GM18868 (cell line): ENCODE data around the gene FTO.

Experiments
- ATAC-seq: cut with Tn5 transposase; IDR thresholded peaks from one replicate; pipeline ENCODE4 v1.9.1; 2021; ENCODE audit warnings: mild to moderate bottlenecking, moderate library complexity; ENCODE audit not compliant: unreplicated experiment

The FTO gene

GRCh38 chr16:54040975-54041374 is 337.0 kb downstream of the FTO start:
- no peak for ATAC-seq

DNA sequence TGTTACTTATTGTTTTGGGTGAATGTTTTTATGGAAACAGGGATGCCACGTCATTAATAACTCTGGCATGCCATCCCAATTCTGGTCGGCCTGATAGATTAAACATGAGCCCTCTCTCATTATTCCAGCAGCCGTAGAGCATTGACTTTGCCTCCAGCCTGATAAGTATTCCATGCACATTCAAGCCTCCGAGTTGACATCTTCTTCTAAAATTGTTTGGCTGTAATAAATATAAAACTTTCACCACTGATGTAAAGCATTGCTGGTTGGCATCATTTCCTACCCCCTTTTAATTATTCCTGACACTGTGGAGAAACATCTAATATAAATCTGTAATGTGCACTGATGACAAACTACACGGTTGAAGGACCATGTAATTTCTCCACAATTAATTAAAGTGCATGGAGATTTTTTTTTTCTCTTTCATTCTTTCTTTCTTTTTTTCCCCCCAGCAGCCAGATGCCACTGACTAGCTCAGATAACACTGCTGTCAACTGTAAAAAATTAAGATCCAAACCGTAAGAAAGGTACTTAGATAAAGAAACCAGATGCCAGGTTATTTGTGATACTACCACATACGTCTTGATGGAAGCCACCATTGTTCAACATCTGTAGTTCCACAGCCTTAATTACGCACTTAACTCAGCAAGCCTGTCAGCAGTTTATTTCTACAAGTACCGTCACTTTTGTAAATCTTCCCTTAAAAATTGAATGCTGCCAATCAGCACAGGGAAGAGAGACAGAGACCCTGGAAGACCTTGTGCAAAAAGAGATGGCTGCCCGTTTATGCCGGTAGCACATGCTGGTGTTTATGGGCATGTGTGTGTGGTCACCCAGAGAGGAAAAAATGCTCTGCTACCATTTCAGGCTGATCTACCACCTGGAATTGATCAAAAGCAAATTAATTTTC is 344.9 kb downstream of the FTO start:
- no peak for ATAC-seq

DNA sequence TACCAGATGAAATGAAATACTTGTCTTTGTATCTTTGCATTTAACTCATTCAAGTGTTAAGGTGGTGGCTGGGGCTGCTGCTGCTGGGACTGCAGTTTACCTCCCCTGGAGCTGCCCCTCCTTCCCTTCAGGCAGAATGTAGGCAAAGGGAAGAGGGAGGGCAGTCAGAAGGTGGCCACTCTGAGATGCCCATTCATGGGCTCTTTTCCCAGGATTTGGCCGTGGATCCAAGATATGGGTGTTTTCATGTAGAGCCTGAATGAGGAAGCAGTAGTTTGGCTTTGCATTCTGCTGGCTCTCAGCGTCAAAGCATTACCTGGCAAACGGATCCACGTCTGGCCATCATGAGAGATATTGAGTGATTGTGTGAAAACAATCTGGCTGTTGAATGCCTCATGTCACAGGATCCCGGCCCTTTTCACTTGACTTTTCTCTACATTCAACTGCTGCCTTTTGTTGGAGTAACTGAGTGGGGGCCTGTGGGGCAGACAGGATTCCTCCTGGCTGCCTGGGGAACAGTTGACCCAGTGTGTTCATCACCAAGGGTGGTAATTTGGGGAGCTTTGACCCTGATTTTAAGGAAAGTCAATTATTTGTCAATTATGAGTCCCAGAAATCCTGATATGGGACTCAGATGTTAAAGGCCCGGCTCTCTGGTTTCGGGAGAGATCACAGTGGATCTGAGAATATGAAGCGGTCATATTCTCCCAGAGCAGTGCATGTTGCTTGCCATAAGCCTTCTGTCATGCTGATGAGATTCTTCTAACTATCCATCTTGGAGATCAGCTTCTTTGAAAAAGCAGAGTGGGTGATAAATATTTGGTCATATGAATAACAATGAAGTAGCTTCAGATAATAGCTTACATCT is 345.9 kb downstream of the FTO start:
- ATAC-seq: no peak

- ATAC-seq: no peak
Observed at GRCh38 chr16:54050459-54051210, 346.7 kb downstream of the FTO start.

DNA sequence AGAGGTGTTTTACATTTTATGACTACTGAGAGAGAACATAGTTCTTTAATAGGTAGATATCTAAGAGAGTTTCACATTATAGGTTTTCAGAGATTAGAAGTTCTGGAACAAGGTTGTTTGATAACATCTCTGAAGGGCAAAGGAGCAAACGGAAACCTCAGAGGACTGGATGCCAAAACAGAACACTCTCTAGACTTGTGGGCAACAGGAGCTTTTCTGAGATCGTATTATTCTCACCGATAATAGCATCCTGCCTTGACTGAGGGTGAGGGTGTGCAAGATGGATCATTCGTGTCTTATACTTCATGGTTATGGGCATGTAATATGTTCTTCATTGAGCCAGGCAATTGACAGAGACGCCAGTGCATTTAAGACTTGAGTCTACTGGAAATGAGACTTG is 347.9 kb downstream of the FTO start:
- ATAC-seq: no peak

DNA sequence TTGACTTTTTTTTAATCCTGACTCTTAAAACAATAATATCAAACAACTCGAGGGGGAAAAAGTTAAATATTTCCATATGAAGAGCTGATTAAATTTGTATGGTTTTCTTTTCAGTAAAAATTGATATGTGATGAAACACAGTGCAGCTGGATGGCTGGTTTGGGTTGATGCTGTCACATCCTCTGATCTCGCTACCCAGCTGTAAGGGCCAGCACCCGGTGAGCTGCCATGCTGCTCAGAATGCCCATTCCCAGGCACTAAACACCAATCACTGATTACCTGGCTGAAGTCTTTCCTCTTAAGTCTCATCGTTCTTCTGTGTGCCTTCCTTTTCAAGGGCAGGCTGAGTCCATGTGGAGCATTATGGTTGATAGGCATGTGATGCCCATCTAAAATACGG is 348.3 kb downstream of the FTO start:
- ATAC-seq: no peak

DNA sequence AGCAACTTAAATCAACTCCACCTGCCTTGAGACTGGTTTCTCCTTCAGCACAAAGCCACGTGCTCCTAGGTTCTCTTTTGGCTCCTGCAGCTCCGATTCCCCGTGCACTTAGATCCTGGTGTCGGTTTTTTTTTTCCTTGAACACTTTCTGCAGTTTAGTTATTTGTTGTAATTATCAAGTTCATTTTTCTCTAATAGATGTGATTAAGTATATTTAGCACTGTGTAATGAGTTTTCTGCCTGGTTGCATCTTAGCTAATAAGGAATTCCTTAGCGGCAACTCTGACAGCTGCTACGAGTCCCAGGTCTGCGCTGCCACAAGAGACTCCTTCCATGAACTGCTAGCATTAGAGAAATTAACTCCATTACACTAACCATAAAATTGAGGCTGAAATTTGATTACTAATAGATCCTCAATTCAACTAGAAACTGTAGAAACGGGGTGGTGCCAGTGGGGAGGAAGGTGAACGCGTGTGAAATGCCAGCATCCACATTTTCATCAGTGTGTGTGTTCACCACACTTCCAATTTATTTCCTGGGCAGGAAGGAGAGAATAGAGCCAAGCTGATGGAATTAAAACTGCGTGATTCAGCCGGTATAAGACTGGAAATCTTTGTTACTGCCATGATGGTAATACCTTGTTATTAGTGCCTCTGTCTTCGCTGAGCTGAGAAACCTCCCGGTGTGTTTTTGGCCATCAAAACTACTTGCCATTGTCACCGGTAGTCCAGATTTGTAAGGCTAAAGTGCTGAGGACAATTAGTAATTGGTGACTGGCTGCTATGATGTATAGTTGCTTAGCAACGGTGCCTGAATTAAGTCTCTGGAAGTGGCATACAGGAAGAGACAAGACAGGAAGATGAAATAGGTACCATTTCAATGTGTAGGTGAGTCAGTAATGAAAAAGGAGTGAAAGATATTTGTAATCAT is 350.2 kb downstream of the FTO start:
- ATAC-seq: no peak

DNA sequence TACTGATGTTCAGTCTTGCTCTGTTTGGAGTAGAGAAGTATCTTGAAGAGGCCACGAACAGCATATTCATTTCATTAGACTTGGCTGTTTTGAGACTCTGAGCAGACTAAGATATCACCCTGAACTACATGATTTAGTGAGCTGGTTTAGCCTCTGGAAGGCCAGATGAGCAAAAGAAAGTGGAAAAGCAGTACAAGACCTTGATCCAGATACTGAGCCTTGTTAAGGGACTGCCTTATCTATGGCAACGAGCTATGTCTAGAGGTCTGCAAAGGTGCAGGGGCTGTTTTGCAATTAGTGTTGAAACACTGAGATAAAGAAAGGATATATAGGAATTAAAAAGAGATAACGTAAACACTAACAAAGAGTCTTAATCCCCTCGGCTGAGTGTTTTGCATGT is 351.2 kb downstream of the FTO start:
- no peak for ATAC-seq

GRCh38 chr16:54055864-54056263 is 351.9 kb downstream of the FTO start:
- ATAC-seq: no peak

DNA sequence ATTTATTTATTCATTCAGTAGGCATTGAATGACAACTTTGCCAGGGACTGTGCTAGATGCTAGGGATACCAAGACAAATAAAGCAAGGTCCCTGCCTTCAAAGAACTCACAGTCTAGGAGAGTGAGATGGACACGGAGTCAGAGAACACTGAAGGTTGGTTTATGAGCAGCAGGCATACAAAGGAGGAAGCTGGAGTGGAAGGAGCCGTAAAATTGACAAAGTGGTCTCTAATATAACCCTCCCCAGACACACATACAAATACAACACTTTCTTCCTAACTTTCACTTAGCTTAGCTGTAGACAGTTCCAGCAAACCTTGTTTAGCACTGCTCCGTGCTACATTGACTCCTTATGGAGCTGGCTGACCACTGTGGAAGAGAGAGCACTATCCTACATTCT is 353.0 kb downstream of the FTO start:
- ATAC-seq: no peak

DNA sequence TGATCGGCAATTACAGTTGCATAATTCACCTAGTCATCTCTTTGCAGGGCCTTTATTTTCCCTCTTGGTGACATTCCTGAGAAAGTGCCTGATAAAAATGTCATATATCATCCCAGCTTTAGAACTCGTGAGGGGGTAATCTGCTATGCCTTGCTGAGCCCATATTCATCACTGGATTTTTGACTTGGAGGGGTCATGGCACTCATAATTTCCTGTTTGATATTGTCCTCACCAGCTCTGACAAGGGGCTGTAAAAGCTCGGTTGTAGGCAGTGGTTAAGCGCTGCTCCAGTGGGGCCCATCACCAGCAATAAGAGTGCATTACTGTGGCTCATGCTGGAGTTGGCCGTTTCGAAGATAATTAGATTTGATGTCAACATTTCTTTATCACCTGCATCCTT is 355.4 kb downstream of the FTO start:
- no peak for ATAC-seq

GRCh38 chr16:54060599-54061421 is 356.9 kb downstream of the FTO start:
- ATAC-seq: no peak

DNA sequence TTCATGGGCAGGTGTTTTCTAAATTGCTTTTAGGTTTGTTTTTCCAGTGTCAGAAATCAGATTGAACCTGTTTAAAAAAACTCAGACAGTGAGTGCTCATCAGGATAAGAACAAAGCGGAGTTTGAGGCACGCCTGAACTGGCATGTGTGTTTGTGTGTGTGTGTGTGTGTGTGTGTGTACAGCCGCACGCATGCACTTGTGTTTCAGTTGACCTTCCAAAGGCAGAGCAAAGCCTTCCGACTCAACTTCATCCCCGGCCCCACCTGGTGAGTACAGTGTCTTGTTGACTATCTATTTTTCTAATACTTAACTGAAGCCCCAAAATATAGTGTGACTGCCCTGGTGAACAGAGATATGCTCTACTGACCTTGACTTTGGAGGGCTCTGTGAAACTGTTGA is 357.5 kb downstream of the FTO start:
- ATAC-seq: no peak

DNA sequence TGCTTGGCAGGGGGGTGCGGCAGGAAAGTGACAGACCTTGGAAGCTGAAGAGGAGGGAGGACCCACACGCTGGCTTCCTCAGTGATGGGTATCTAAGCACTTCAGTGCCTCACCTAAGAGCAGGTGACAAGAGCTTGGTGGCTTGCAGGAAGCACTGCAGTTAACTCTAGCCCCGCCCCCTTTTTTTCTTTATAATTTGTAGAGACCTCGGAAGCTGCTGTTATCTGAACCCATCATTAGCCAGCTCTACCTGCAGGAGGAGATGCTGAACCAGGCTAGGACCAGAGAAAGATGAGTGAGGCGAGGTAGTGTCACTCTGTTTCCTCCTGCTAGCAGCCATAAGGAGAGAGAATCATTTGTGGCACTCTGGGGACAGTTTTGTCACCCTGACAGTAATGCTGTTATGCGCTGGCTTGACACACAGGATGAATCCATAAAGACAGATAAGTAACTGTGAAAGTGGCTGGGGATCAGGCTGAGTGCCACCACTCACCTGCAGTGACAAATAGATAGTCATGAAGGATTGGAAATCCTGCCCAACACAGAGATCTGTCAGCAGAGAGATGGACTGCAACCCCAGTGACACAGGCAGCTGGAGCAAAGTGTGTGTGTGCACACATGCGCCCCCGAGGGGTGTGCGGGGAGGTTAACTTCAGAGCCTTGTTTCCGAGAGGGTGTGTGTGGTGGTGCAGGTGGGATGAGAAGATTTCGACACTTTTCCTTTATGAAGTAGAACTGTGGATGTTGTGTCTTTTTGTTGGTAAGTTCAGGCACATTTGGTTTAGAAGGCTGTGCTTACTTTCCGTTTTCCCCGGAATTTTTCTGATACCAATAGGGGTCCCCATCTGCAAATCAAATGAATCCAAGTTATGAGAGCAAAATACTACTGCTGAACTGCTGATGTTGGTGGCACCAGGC is 358.7 kb downstream of the FTO start:
- ATAC-seq: no peak

DNA sequence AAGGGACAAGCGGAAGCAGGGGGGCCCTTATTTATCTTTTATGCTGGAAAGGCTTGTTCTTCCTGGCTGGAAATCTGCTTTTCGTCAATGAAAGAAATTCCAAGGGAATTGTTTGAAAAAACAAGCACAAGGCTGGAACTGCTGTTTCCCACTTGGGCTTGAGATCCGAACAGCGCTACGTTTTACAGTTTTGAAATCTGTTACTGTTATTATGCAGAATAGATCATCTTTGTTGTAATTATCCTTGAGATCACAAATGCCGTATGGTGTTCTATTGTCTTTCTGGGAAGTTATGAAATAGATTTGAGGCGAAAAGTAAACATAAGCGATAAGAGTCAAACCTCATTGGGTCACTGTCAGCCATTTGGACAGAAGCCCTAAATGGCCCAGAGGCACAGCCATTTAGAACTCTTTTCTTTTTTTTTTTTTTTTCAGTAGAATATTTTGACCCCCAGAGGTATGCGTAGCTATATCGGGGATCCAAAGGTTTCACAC is 359.4 kb downstream of the FTO start:
- ATAC-seq: no peak

DNA sequence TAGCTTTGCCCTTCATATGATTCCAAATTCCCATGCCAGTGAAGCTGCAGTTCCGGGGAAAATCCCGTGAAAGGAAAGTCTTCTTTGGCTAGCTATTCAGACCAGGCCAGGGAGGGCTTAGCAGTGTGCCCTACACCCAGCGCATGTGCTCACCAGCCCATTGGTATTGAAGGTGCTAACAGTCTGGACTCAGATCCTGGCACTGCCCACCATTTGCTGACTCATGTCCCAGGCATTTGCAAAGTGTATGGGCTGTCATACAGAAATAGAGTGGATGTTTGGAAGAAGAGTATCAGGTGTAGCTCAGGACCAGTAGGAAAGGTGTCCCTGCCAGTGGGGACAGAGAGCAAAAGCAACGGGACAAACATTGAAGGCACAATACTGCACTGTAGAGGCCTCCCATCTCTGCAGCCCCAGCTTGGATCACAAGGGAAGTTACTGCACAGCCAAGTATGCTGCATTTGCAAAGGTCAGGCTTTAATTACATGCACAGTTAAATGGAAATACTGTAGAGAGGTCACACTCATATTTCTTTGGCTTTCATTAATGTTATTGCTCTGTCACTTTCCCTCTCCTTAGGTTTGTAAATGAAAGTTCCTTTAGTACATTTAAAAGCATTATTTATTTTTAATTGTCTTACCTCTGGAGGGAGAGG is 362.6 kb downstream of the FTO start:
- ATAC-seq: no peak

DNA sequence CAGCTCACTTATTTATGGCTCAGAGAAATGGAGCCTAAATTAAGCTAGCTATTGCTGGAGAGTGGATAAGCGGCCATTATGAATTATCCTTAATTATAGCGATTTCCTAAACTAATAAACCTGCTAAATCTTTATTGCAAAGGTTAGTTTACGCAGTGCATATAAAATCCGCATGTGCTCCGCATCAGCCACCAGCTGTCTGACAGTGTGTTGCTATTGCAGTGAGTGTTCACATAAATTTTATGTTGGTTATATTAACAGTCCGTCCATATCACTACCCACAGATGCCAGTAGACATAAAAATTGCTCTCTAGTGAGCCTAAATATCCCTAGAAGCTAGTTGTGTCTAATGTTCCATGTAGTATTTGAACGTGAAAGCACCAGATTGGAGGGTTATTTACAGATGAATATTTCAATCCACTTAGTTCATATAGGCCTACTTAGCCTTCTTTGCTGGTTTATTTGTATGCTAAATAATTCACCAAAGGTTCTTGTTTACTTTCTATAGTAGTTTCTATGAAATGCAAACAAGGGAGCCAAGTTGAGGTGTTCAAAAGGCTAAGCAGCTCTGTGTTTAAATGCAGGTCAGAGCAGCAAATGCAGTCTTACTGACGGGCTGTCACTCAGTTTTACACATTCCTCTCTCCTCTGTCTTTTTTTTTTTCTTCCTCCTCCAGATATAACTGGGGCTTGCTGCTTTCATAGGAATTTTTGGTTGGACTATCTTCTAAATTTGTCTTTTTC is 363.5 kb downstream of the FTO start:
- no peak for ATAC-seq
